ENCODE results near the gene WTIP.
"Not testable (repeated sequence)": the region's sequence is repeated elsewhere in the genome, so short reads cannot be mapped to it uniquely, and the experiment has no call there.

The WTIP gene

GRCh38 chr19:34504273-34504808 lies 22.8 kb downstream of the WTIP start:
- TF ChIP-seq GATA1 (IDR thresholded peaks at IDR 0.05; ENCODE audit: low read depth, low read length) (no peak), POLR2A (IDR thresholded peaks at IDR 0.05; ENCODE audit: low read length) (no peak)
- no peak for DNase-seq

GRCh38 chr19:34504809-34505291 lies 23.3 kb downstream of the WTIP start:
- no peak for DNase-seq
- no peak for TF ChIP-seq GATA1 (IDR thresholded peaks at IDR 0.05; ENCODE audit: low read depth, low read length)
- no peak for TF ChIP-seq POLR2A (IDR thresholded peaks at IDR 0.05; ENCODE audit: low read length)

DNA sequence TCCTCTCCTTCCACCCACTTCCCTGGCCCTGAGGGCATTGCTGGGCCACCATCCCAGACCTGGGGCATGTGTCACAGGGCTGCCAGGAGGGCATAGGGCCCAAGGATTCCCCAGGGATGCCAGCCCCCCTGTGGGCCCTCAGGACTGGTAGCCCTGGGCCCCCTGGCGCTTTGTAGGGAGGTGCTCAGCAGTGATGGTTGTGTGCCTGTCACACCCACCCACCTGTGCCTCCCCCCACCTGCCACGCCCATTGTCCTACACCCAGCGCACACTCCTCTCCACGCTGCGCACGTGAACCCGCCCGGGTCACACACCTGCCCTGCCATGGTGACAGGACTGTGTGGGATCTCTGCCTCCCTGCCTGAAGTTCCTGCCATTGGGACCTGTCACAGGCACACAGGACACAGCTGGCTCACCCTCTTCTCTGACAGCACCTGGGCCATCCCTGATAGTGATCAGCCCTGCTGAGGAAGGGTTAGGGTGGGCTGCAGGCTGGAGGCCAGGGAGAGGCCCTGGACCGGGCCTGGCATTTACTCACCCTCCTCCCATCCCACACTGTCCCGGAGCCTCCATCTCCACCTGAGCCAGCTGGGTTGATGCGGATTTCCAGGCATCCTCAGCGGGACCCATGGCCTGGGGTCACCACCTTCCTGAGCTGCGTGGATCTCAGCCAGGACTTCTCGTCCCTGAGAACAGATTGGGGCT lies 23.9 kb downstream of the WTIP start:
- DNase-seq, result no peak
- no peak for TF ChIP-seq POLR2A (IDR thresholded peaks at IDR 0.05; ENCODE audit: low read length)
- TF ChIP-seq GATA1 (IDR thresholded peaks at IDR 0.05; ENCODE audit: low read depth, low read length), result no peak

GRCh38 chr19:34506026-34506370 lies 24.4 kb downstream of the WTIP start:
- no peak for DNase-seq
- no peak for TF ChIP-seq POLR2A (IDR thresholded peaks at IDR 0.05; ENCODE audit: low read length)
- TF ChIP-seq GATA1 (IDR thresholded peaks at IDR 0.05; ENCODE audit: low read depth, low read length), result no peak

GRCh38 chr19:34507414-34508067 lies 26.0 kb downstream of the WTIP start:
- no peak for TF ChIP-seq GATA1 (IDR thresholded peaks at IDR 0.05; ENCODE audit: low read depth, low read length)
- TF ChIP-seq POLR2A (IDR thresholded peaks at IDR 0.05; ENCODE audit: low read length), result no peak
- DNase-seq, result no peak

GRCh38 chr19:34508540-34508939 lies 27.0 kb downstream of the WTIP start:
- TF ChIP-seq GATA1 (IDR thresholded peaks at IDR 0.05; ENCODE audit: low read depth, low read length), result no peak
- no peak for TF ChIP-seq POLR2A (IDR thresholded peaks at IDR 0.05; ENCODE audit: low read length)
- DNase-seq, result no peak

GRCh38 chr19:34510904-34511303 lies 29.3 kb downstream of the WTIP start:
- not testable (repeated sequence) for DNase-seq

DNA sequence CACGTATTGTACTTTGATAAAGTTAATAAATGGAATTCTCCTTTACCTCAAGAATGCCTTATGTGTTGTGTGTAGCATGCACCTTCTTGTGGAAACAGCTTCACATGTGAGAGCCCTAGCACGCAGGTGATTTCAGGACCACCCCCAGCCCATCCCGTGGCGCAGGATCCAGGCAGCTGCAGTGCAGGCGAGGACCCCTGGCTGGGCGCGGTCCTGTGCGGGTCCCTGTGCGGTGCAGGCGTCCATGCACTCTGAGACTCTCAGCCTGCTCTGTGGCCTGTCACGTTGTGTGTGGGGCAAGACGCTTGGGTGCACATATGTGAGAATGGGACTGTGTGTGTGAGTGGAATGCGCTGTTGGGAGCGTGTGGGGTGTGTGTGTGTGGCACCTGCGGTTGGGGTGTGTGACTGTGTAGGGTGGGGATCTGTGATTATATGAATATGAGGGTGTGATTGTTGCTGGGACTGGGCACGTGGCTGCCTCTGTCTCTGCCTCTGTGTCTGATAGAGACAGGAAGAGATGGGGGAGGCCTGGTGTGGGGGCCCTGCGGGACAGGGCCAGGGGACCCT lies 30.8 kb downstream of the WTIP start:
- no peak for DNase-seq
- TF ChIP-seq GATA1 (IDR thresholded peaks at IDR 0.05; ENCODE audit: low read depth, low read length), result no peak
- TF ChIP-seq POLR2A (IDR thresholded peaks at IDR 0.05; ENCODE audit: low read length), result no peak

GRCh38 chr19:34513767-34514166 lies 32.2 kb downstream of the WTIP start:
- no peak for DNase-seq
- no peak for TF ChIP-seq POLR2A (IDR thresholded peaks at IDR 0.05; ENCODE audit: low read length)
- no peak for TF ChIP-seq GATA1 (IDR thresholded peaks at IDR 0.05; ENCODE audit: low read depth, low read length)

DNA sequence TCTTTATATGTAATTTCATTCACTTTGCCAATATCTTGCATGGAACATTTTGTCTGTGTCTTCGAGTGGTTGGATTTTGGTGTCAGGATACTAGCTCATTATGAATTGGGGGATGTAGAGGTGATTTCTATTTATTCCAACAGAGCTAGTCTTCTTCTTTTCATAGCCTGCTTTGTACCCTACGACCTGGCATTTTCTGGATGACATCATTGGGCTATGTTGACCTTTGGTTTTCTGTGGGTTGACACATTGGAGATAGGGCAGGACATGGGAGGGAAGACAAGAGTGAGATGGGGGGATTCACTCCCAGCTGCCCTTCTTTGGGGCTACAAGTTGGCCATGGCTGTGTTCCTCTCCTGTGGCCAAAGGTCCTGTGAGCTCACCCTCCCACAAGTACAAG lies 38.0 kb downstream of the WTIP start:
- DNase-seq, result no peak
- TF ChIP-seq POLR2A (IDR thresholded peaks at IDR 0.05; ENCODE audit: low read length) (no peak), GATA1 (IDR thresholded peaks at IDR 0.05; ENCODE audit: low read depth, low read length) (no peak)

DNA sequence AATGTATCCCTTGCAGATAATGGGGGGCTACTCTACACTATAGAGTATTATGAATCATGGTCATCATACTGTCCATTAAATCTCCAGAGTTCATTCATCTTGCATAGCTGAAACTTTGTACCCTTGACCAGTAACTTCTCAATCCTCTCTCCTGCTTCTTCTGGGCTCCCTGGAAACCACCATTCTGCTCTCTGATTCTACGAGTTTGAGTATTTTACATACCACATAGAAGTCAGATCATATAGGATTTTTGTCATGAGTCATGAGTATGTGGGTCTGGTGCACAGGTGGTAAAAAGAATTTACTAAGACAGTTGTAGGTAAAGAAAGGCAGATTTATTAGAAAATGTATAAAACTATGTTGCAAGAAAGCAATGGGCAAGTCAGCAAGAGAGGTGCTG lies 41.9 kb downstream of the WTIP start:
- no peak for TF ChIP-seq POLR2A (IDR thresholded peaks at IDR 0.05; ENCODE audit: low read length)
- TF ChIP-seq GATA1 (IDR thresholded peaks at IDR 0.05; ENCODE audit: low read depth, low read length), result no peak
- no peak for DNase-seq

DNA sequence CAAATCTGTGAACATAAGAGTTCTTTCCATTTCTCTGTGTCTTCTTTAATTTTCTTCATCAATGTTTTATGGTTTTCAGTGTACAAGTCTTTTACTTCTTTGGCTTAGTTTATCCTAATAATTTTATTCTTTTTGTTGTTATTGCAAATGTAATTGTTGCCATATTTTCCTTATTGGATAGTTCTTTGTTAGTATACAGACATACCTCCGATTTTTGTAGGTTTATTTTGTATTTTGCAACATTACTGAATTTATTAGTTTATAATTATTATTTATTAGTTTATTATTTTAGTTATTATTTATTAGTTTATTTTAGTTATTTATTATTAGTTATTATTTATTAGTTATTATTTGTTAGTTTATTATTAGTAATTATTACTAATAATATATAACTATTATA lies 43.4 kb downstream of the WTIP start:
- DNase-seq, result no peak
- no peak for TF ChIP-seq GATA1 (IDR thresholded peaks at IDR 0.05; ENCODE audit: low read depth, low read length)
- TF ChIP-seq POLR2A (IDR thresholded peaks at IDR 0.05; ENCODE audit: low read length), result no peak

DNA sequence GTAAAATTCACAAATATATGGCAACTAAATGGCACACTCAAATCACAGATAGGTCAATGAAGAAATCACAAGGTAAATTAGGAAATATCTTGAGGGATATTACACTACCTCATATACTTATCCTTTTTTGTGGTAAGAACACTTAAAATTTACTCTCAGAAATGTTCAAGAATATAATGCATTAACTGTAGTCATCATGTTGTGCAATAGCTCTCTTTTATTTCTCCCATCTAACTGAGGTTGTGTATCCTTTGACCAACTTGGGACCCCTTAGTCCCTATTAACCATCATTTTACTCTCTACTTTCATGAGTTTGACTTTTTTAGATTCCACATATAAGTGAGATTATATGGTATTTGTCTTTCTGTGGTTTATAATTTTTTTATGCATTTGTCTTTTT lies 52.6 kb downstream of the WTIP start:
- TF ChIP-seq GATA1 (IDR thresholded peaks at IDR 0.05; ENCODE audit: low read depth, low read length) (no peak), POLR2A (IDR thresholded peaks at IDR 0.05; ENCODE audit: low read length) (no peak)
- DNase-seq, result no peak

DNA sequence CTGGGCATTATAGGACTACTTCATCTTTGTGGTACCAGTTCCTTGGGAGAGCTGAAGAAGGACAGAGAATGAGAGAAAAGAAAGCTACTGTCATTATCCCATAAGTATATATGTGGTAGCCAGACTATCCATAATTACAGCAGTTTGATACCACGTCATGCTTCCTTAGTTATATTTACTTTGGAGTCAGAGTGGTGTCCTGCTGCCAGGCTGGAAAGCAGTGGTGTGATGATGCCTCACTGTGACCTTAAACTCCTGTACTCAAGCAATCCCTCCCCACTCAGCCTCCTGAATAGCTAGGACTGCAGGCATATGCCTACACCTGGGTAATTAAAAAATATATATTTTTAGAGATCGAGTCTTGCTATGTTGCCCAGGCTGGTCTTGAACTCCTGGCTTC lies 57.8 kb downstream of the WTIP start:
- TF ChIP-seq POLR2A (IDR thresholded peaks at IDR 0.05; ENCODE audit: low read length) (no peak), GATA1 (IDR thresholded peaks at IDR 0.05; ENCODE audit: low read depth, low read length) (no peak)
- DNase-seq, result no peak

Data from erythroblast (primary cell).